Panc1 (cell line): ENCODE results near the gene INPP1. TPM values are rescaled to one million over a fixed set of nuclear protein-coding genes. Genes with fewer than 3 reads are reported as not detected.
"Not testable (repeated sequence)": the region's sequence is repeated elsewhere in the genome, so short reads cannot be mapped to it uniquely, and the experiment has no call there.

Experiments used
- ATAC-seq: fragments of 200-7000 bp; cut with Tn5 transposase; 2 replicates; pipeline ENCODE4 v1.9.1; 2020; ENCODE audit warnings: mild to moderate bottlenecking, moderate library complexity
- BruUV-seq: library from RNA; stranded (reverse); fragments of 400-500 nt; replicated peaks from 2 replicates; lab custom pipeline; 2021; lab: Mats Ljungman, UMichigan
- CTCF ChIA-PET: fragments of 300-600 bp; sonication (Branson Sonifier 250); formaldehyde crosslinking; loops from one replicate; lab custom pipeline; 2022; ENCODE audit warnings: antibody characterized with exemption; lab: Charles Lee
- POLR2A ChIA-PET: fragments of 300-600 bp; sonication (Branson Sonifier 250); formaldehyde crosslinking; loops from one replicate; lab custom pipeline; 2022; ENCODE audit warnings: antibody characterized with exemption; lab: Charles Lee
- DNase-seq: peaks from one replicate; pipeline ENCODE4 v3.0.0-alpha.2; 2010; ENCODE audit warnings: low read depth, low spot score
- H3K27ac ChIP-seq: 2 replicates; pipeline ENCODE4 v1.5.1; 2011; ENCODE audit warnings: mild to moderate bottlenecking, low read length, inconsistent platforms
- H3K27me3 ChIP-seq: fragments of 200-500 bp; sonication (Bioruptor generic); 2 replicates; pipeline ENCODE4 v1.6.0; 2014; ENCODE audit warnings: low read length, inconsistent platforms; ENCODE audit not compliant: control insufficient read depth, insufficient read depth
- H3K36me3 ChIP-seq: fragments of 200-500 bp; sonication (Bioruptor generic); 2 replicates; pipeline ENCODE4 v1.5.1; 2014; ENCODE audit warnings: inconsistent platforms, mild to moderate bottlenecking, low read length, moderate library complexity; ENCODE audit not compliant: control insufficient read depth, insufficient read depth
- H3K4me1 ChIP-seq: 2 replicates; pipeline ENCODE4 v1.5.1; 2011; ENCODE audit warnings: inconsistent platforms, mild to moderate bottlenecking, low read length, moderate library complexity; ENCODE audit not compliant: control insufficient read depth, insufficient read depth
- H3K4me3 ChIP-seq, 2 experiments: 2 replicates each; pipeline ENCODE4 v1.5.1; 2011 to 2012; ENCODE audit warnings: low read depth in 2 of 2, low read length in 2 of 2, mild to moderate bottlenecking in 2 of 2, inconsistent platforms in 1 of 2, moderate library complexity in 1 of 2
- H3K9me3 ChIP-seq: fragments of 200-500 bp; sonication (Bioruptor generic); 2 replicates; pipeline ENCODE4 v1.5.1; 2014; ENCODE audit warnings: low read depth, mild to moderate bottlenecking, inconsistent platforms, low read length, moderate library complexity; ENCODE audit not compliant: control insufficient read depth, insufficient read depth
- POLR2AphosphoS5 ChIP-seq: IDR thresholded peaks from 2 replicates; pipeline ENCODE4 v1.6.1; 2012; ENCODE audit warnings: mild to moderate bottlenecking, low read depth, low read length, moderate library complexity
- SIN3A ChIP-seq: IDR thresholded peaks from 2 replicates; pipeline ENCODE4 v1.6.1; 2012; ENCODE audit warnings: low read depth, mild to moderate bottlenecking, low read length, moderate library complexity, borderline replicate concordance; ENCODE audit not compliant: insufficient read depth
- TCF7L2 ChIP-seq: IDR thresholded peaks from 2 replicates; pipeline ENCODE4 v1.6.1; 2011; ENCODE audit warnings: mild to moderate bottlenecking, low read depth, low read length, inconsistent platforms
- in situ Hi-C: cut with HindIII; loops from 2 replicates; pipeline ENCODE4 v1.10.0; 2016; ENCODE audit warnings: low sequenced_read_pairs, low pct_unique_long_range_greater_than_20kb
- intact Hi-C: fragments of 100-400 bp; cut with micrococcal nuclease; formaldehyde crosslinking; loops from one replicate; pipeline ENCODE4 v1.10.0; 2022; ENCODE audit not compliant: unreplicated experiment
- total RNA-seq: library from RNA; stranded (reverse); gene quantifications from one replicate; pipeline ENCODE4 v1.2.1, GENCODE V29; 2021; ENCODE audit not compliant: unreplicated experiment
- TF ChIP-seq, protein P1 (sequence below): fragments of 450-650 bp; IDR thresholded peaks from 2 replicates; pipeline ENCODE4 v1.5.1; 2017; ENCODE audit warnings: mild to moderate bottlenecking
- TF ChIP-seq, protein P2 (sequence below), 2 experiments: IDR thresholded peaks; 2 replicates each; pipeline ENCODE4 v1.6.1; 2011 to 2012; ENCODE audit warnings: low read depth in 2 of 2, control low read depth in 1 of 2, low read length in 1 of 2, mild to moderate bottlenecking in 1 of 2, moderate library complexity in 1 of 2; ENCODE audit not compliant: insufficient read depth in 1 of 2

INPP1 gene
- total RNA-seq, 1 experiment from 2014 or later = 10.8 TPM

DNA sequence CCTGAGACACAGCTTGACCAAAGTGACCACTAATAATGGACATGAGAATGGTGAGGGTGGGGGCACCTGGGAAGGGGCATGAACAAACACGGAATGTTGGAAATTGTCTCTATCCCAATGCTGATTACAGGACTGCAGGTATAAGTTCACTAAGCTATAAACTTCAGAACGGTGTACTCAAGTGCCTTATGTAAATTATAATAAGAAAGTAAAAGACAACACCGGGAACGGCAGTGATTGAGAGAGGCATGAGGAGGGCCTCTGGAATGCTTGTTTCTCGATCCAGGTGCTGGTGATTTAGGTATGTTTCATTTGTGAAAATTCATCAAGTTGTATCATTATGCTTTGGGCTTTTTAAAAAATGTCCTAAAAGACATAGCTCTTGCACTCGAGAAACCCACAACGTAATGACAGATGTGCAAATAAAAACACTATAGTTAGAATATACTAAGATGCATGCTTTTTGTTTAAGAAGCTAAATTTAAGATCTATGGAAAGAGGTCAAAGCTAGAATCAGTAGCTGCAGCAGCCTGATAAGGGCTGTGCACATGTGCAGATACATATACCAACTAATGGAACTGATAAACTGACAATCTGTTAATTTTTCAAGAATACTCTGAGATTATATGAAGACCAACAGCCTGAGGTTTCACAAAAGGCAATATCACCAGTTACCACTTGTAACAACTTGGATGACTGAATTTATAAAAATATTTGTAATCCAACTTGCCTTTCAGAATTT lies 31.3 kb upstream of the INPP1 start:
- CTCF ChIA-PET = no interaction called here
- TF ChIP-seq TCF7L2 (no peak), POLR2AphosphoS5 (no peak), SIN3A (no peak)
- TF ChIP-seq, protein P1, sequence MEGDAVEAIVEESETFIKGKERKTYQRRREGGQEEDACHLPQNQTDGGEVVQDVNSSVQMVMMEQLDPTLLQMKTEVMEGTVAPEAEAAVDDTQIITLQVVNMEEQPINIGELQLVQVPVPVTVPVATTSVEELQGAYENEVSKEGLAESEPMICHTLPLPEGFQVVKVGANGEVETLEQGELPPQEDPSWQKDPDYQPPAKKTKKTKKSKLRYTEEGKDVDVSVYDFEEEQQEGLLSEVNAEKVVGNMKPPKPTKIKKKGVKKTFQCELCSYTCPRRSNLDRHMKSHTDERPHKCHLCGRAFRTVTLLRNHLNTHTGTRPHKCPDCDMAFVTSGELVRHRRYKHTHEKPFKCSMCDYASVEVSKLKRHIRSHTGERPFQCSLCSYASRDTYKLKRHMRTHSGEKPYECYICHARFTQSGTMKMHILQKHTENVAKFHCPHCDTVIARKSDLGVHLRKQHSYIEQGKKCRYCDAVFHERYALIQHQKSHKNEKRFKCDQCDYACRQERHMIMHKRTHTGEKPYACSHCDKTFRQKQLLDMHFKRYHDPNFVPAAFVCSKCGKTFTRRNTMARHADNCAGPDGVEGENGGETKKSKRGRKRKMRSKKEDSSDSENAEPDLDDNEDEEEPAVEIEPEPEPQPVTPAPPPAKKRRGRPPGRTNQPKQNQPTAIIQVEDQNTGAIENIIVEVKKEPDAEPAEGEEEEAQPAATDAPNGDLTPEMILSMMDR = no peak
- TF ChIP-seq, protein P2, sequence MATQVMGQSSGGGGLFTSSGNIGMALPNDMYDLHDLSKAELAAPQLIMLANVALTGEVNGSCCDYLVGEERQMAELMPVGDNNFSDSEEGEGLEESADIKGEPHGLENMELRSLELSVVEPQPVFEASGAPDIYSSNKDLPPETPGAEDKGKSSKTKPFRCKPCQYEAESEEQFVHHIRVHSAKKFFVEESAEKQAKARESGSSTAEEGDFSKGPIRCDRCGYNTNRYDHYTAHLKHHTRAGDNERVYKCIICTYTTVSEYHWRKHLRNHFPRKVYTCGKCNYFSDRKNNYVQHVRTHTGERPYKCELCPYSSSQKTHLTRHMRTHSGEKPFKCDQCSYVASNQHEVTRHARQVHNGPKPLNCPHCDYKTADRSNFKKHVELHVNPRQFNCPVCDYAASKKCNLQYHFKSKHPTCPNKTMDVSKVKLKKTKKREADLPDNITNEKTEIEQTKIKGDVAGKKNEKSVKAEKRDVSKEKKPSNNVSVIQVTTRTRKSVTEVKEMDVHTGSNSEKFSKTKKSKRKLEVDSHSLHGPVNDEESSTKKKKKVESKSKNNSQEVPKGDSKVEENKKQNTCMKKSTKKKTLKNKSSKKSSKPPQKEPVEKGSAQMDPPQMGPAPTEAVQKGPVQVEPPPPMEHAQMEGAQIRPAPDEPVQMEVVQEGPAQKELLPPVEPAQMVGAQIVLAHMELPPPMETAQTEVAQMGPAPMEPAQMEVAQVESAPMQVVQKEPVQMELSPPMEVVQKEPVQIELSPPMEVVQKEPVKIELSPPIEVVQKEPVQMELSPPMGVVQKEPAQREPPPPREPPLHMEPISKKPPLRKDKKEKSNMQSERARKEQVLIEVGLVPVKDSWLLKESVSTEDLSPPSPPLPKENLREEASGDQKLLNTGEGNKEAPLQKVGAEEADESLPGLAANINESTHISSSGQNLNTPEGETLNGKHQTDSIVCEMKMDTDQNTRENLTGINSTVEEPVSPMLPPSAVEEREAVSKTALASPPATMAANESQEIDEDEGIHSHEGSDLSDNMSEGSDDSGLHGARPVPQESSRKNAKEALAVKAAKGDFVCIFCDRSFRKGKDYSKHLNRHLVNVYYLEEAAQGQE (IDR thresholded peaks at IDR 0.05; ENCODE audit: insufficient read depth in 1 of 2, low read depth in 2 of 2, low read length in 1 of 2) = no peak

DNA sequence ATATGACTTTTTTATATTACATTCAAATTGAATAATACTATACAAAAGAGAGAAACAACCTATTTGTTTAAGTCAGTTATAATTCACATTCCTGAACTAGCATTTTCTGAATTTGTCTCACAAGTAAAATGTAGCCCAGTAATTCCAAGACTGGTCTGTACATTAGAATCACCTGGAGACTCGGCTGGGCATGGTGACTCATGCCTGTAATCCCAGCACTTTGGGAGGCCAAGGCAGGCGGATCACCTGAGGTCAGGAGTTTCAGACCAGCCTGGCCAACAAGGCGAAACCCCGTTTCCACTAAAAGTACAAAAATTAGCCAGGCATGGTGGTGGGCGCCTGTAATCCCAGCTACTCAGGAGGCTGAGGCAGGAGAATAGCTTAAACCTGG lies 30.8 kb upstream of the INPP1 start:
- CTCF ChIA-PET, H3K4me3 ChIP-seq, H3K9me3 ChIP-seq, H3K36me3 ChIP-seq, DNase-seq, ATAC-seq, H3K27me3 ChIP-seq, H3K27ac ChIP-seq, intact Hi-C loops, H3K4me1 ChIP-seq, BruUV-seq, in situ Hi-C loops, POLR2A ChIA-PET: not testable (repeated sequence)

More for the DNA sequence above, 31.3 kb upstream of the INPP1 start:
- ATAC-seq (no peak), DNase-seq (no peak)
- Histone ChIP-seq H3K9me3 (no peaks in the 10 kb centered on the region), H3K4me3 (no peak overlapping the region), H3K27me3 (no peaks in the 10 kb centered on the region), H3K36me3 (no peaks in the 10 kb centered on the region; the same call in 1 of the 2 replicates), H3K4me1 (peaks cover 8% of the 10 kb centered on the region; the same call in 1 of the 2 replicates), H3K27ac (no peak overlapping the region)
- in situ Hi-C loops (no loop called here), intact Hi-C loops (no loop called here)
- POLR2A ChIA-PET = no interaction called here
- BruUV-seq = no TSS peak

DNA sequence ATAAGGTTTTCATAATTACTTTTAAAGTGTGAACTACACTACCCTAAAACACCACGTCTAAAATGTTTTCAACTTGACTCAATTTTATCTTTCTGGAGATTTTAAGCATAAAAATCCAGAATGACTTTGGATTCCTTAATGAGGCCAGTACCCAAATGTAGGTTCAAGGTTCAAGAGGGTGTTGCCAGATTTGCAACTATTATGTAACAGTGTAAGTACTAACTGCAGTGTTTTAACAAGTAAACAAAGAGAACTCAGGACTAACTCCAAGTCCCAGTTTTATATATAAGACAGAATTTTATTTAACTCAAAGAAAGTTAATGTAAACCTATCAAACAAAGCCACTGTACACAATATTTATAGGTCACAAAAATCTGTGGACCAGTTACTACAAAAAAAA lies 29.5 kb upstream of the INPP1 start:
- TF ChIP-seq, protein P1 = no peak
- TF ChIP-seq, protein P2 (IDR thresholded peaks at IDR 0.05; ENCODE audit: insufficient read depth in 1 of 2, low read depth in 2 of 2, low read length in 1 of 2) = no peak
- Histone ChIP-seq H3K36me3 (no peaks in the 10 kb centered on the region; the same call in 1 of the 2 replicates), H3K9me3 (no peaks in the 10 kb centered on the region), H3K27me3 (no peaks in the 10 kb centered on the region), H3K4me3 (no peak overlapping the region), H3K4me1 (peaks cover 16% of the 10 kb centered on the region), H3K27ac (no peak overlapping the region)
- ATAC-seq (no peak), DNase-seq (no peak)
- POLR2A ChIA-PET = no interaction called here
- no TSS peak for BruUV-seq
- in situ Hi-C loops (no loop called here), intact Hi-C loops (loop anchor here (1.0 kb wide), 1 partner anchor 225 kb away; no protein-coding TSS in a partner anchor)
- CTCF ChIA-PET = no interaction called here
